ENCODE results near the gene UBL7. TPM values are rescaled to one million over a fixed set of nuclear protein-coding genes. Genes with fewer than 3 reads are reported as not detected.

UBL7 gene
- total and polyA plus RNA-seq, 10 of the 15 experiments (the other 5 are each of a cell fraction or from before 2014, with no cell fraction given): 25.9 to 145 (median 90.1) TPM

- intact Hi-C loops (cut with micrococcal nuclease; ENCODE audit: unreplicated experiment): no loop called here
- Histone ChIP-seq H3K27ac (ENCODE audit: control insufficient read depth, insufficient read depth) (peak overlapping the region; percentile 49), H3K9ac (ENCODE audit: control insufficient read depth, insufficient read depth, low read length) (peak overlapping the region; percentile 59), H3K4me2 (ENCODE audit: control insufficient read depth, insufficient read depth) (peak overlapping the region; percentile 97), H2AFZ (ENCODE audit: control insufficient read depth, low read depth, low read length) (no peak overlapping the region), H3K4me1 (ENCODE audit: control insufficient read depth, insufficient read depth, low read length) (peaks cover 79% of the 10 kb centered on the region), H3K27me3 (replicated peaks in 1 of 2; ENCODE audit: control insufficient read depth in 2 of 2, insufficient read depth in 2 of 2, low read length in 1 of 2) (no peaks in the 10 kb centered on the region), H3K9me3 (replicated peaks; ENCODE audit: control insufficient read depth, insufficient read depth, low read length) (no peaks in the 10 kb centered on the region), H4K20me1 (ENCODE audit: control insufficient read depth, insufficient read depth) (peaks cover 47% of the 10 kb centered on the region), H3K79me2 (ENCODE audit: control insufficient read depth, insufficient read depth, low read length) (peaks cover 100% of the 10 kb centered on the region), H3K4me3 (peak overlapping the region; percentile 98), H3K36me3 (ENCODE audit: control insufficient read depth in 2 of 2, insufficient read depth in 2 of 2, low read length in 1 of 2) (peaks cover 34% of the 10 kb centered on the region in 2 experiments; a peak in 3 of 4 replicates)
- ChIA-PET RAD21 (ENCODE audit: unreplicated experiment) (interaction anchor here (0.8 to 24.4 kb wide), 4 partner anchors 6 to 47 kb away, joined by 3 to 496 read pairs (median 125); no protein-coding TSS in a partner anchor), CTCF (interaction anchor here (0.9 to 16.9 kb wide), 3 partner anchors 9 to 37 kb away, joined by 3 to 187 read pairs (median 3); no protein-coding TSS in a partner anchor), POLR2A (interaction anchor here (0.7 to 16.6 kb wide), 7 partner anchors 8 to 38 kb away, joined by 3 to 325 read pairs (median 4); partner anchors contain the start of gene SEMA7A), SMC1A (ENCODE audit: uncharacterized antibody, unreplicated experiment) (interaction anchor here (1.6 to 9.3 kb wide), 2 partner anchors 9 to 20 kb away, joined by 6 to 82 read pairs; no protein-coding TSS in a partner anchor)
- no TSS peak for BruUV-seq (replicated peaks)
- 15% methylated on average over 14 of the region's 14 CpGs for WGBS (ENCODE audit: insufficient coverage, insufficient replicate concordance, low lambda C conversion rate, missing lambda C conversion rate)
- in situ Hi-C loops (cut with MboI): no loop called here
- FAIRE-seq: no peak
- no peak for DNase-seq (ENCODE audit: low read depth, low spot score)
- ATAC-seq: peak; percentile 44
- TF ChIP-seq CHD2 (IDR thresholded peaks at IDR 0.05; ENCODE audit: borderline replicate concordance, low read depth, low read length) (0 out of 2 replicates have a peak, but pooled peaks have one; percentile 26), IKZF1 (conservative IDR thresholded peaks at IDR 0.05) (peak; percentile 26; the same call in 1 of the 2 replicates), ATF7 (IDR thresholded peaks at IDR 0.05; ENCODE audit: low read depth) (0 out of 2 replicates have a peak, but pooled peaks have one; percentile 21), POLR2AphosphoS5 (IDR thresholded peaks at IDR 0.05; ENCODE audit: low read length) (0 out of 2 replicates have a peak, but pooled peaks have one; percentile 18), YBX1 (IDR thresholded peaks at IDR 0.05) (no peak), PML (IDR thresholded peaks at IDR 0.05; ENCODE audit: low read length) (no peak), ETV6 (conservative IDR thresholded peaks at IDR 0.05 in 1 of 2, IDR thresholded peaks at IDR 0.05 in 1 of 2; ENCODE audit: borderline replicate concordance in 1 of 2, low read depth in 1 of 2) (0 out of 4 replicates have a peak, but pooled peaks of 1 of the 2 experiments have one; percentile 12), SMARCA5 (IDR thresholded peaks at IDR 0.05) (0 out of 2 replicates have a peak, but pooled peaks have one; percentile 16), BHLHE40 (IDR thresholded peaks at IDR 0.05; ENCODE audit: borderline replicate concordance in 1 of 2, low read depth in 2 of 2, low read length in 1 of 2) (peak in 1 of 2 experiments; percentile 27; a peak in 1 of 4 replicates), ZNF687 (IDR thresholded peaks at IDR 0.05) (0 out of 2 replicates have a peak, but pooled peaks have one; percentile 38), POLR2A (IDR thresholded peaks at IDR 0.05; ENCODE audit: low read depth, low read length) (peak; percentile 48), SMAD5 (IDR thresholded peaks at IDR 0.05; ENCODE audit: low read depth) (no peak), NR2F1 (conservative IDR thresholded peaks at IDR 0.05) (0 out of 2 replicates have a peak, but pooled peaks have one; percentile 19)
These were observed 38.1 kb downstream of the UBL7 start for GRCh38 chr15:74422652-74423430.

Measured in GM12878 (cell line).